GM13976 (cell line): ENCODE results near the gene IDH3G.
A peak's percentile ranks its signal among the peaks of the same experiment; 100 is the strongest.
"Not testable (repeated sequence)": the region's sequence is repeated elsewhere in the genome, so short reads cannot be mapped to it uniquely, and the experiment has no call there.

Source experiments
- DNase-seq: peaks from one replicate; pipeline ENCODE4 v3.0.0; 2012; ENCODE audit warnings: low spot score
- in situ Hi-C: fragments of 300-500 bp; cut with MboI; formaldehyde crosslinking; loops from one replicate; pipeline ENCODE4 v1.12.0; 2022; ENCODE audit warnings: low sequenced_read_pairs, mixed read lengths, inconsistent platforms; ENCODE audit not compliant: unreplicated experiment
- TF ChIP-seq, protein P1 (sequence below): IDR thresholded peaks from 2 replicates; pipeline ENCODE4 v1.5.1; 2012; ENCODE audit warnings: borderline replicate concordance, mild to moderate bottlenecking; ENCODE audit not compliant: insufficient read depth; ENCODE audit errors: extremely low read depth, missing control alignments, control extremely low read depth

Gene IDH3G

DNA sequence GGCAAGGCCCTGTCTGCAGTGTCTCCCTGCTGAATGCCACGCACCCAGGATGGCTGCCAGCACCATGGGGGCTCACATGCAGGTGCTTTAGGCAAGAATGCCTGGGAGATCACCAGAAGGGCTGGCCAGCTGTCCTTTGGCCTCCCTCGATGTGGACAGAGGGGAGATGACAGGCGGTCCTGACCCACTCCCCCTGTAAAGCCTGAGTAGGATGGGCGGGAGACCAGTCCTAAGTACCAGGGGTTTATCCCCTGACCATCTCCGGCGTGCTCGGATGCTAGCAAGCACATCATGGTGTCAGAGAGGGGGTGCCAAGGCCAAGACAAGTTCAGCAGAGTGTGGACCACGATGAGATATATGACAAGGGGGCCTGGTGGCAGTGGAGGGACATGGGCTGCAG, 30.9 kb upstream of the IDH3G start:
- in situ Hi-C loops = no loop called here
- TF ChIP-seq, protein P1, sequence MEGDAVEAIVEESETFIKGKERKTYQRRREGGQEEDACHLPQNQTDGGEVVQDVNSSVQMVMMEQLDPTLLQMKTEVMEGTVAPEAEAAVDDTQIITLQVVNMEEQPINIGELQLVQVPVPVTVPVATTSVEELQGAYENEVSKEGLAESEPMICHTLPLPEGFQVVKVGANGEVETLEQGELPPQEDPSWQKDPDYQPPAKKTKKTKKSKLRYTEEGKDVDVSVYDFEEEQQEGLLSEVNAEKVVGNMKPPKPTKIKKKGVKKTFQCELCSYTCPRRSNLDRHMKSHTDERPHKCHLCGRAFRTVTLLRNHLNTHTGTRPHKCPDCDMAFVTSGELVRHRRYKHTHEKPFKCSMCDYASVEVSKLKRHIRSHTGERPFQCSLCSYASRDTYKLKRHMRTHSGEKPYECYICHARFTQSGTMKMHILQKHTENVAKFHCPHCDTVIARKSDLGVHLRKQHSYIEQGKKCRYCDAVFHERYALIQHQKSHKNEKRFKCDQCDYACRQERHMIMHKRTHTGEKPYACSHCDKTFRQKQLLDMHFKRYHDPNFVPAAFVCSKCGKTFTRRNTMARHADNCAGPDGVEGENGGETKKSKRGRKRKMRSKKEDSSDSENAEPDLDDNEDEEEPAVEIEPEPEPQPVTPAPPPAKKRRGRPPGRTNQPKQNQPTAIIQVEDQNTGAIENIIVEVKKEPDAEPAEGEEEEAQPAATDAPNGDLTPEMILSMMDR = no peak
- DNase-seq = peak; percentile 5

DNA sequence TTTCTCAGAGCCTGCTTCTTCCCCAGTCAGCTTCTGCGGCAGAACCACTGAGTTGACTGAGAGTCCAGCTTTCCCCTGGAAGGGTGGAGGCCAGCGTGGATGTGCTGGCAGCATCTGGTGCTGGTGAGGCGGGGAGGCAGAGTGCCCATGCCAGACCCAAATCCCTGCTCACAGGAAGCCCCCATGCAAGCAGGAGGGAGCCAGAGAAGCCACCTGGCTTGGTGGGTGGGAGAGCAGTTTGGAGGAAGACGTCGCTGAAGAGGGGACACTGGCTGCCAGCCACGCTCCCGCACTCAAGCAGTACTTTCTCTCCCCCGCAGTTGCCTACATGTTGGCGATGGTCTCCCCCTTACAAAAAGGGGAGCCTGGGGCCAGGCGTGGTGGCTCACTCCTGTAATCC, 30.2 kb upstream of the IDH3G start:
- TF ChIP-seq, protein P1 = no peak
- peak; percentile 7 for DNase-seq
- in situ Hi-C loops = no loop called here

DNA sequence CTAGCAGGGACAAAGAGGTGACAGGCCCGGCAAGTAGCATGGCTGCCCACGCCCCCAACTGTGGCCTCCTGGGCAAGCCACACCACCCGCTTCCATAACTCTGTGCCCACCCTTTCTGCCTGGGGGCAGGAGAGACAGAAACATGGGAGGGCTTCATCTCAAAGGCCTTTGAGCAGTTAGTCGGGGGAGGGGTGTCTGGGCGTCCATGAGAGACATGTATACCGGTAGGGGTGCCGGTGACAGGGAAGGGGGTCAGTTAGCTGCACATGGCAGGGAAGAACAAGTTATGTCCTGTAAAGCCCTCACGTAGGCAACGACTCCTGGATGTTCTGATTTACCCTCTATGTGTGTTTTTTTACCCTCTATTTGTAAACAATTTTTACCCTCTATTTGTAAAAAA, 26.9 kb upstream of the IDH3G start:
- DNase-seq = no peak
- TF ChIP-seq, protein P1 = no peak
- in situ Hi-C loops = no loop called here

DNA sequence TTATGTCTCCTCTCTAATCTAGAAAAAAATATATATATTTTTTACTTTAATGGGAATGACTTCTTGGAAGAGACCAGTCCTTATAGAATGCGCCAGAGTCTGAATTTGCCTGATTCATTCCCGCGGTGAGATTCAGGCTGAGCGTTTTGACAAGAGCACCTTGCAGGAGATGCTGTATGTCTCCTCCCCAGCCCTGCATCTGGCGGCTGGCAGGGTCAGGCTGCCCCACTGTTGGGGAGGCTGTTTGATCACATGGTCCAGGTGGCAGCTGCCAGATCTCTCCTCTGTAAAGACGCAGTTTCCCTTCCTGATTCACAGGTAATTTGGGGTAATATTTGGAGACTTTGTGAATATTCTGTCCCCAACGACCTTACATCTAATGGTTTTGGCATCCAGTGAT, 26.4 kb upstream of the IDH3G start:
- DNase-seq = no peak
- TF ChIP-seq, protein P1 = no peak

DNA sequence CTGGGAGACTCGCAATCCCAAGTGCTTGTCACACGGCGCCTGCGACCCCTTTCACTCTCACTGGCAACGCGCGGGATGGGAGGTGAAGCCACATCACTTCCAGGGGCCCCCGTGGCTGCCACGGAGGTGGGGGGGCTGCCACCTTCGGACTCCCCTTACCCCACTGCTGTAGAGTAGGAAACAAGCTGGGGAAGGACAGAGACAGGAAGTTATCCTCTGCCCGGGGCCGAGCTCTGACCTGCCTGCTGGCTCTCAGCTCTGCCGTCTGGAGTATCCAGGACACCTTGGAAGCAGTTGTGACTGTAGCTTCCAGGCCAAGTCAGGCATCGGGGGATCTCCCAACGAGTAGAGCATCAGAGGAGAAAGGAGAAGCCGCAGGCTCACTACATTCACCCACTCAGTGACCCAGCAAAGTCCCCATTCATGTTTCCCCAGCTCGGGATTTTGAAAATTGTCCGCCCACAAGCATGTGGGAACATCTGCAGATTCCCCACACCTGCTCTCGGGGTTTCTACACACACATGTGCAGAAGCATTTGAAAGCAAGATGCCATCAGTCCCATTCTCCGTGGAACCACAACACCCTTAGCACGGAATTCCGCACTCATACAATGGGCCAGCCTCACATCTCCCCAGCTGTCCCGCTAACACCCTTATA, 25.3 kb upstream of the IDH3G start:
- in situ Hi-C loops = no loop called here
- DNase-seq = no peak

More for the DNA sequence above, 26.4 kb upstream of the IDH3G start:
- in situ Hi-C loops = no loop called here

DNA sequence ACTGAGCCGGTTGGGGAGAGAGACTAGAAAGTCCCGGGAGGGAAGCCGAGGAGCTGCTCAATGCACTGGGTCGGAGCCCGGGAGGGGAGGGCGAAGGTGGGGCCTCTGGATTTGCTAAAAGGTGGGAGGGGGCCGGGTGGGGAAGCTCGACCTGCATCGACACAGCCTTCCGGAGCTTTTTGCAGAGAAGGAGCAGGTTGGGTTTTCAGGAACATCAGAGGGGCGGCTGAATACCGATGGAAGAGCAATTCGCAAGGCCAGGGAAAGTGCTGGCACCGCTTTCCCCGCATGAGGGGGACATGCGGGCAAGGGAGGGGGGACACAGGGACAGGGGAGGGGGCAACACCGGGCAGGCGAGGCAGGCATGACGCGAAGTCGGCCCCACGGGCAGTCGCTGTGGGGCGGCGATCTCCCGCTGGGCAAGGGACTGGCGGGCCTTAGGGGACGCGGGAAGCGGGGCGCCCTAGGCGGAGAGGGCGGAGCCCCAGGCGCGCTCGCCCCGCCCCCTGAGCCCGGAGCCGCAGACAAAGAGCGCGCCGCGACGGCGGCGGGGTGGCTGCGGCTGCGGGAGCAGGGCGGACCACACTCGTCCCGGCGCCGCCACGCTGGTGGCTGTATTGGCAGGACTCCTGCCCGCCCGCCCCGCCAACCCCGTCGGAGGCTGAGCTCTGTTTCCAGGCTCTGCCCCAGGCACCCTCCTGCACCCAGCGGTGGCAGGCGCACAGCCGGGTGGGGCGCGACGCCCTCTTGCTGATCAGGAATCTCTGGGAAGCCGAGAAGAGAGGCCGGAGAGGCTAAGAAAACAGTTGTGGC, 24.6 kb upstream of the IDH3G start:
- in situ Hi-C loops = no loop called here
- DNase-seq = peak; percentile 73
- TF ChIP-seq, protein P1 = no peak

More for the DNA sequence above, 25.3 kb upstream of the IDH3G start:
- TF ChIP-seq, protein P1 = no peak

DNA sequence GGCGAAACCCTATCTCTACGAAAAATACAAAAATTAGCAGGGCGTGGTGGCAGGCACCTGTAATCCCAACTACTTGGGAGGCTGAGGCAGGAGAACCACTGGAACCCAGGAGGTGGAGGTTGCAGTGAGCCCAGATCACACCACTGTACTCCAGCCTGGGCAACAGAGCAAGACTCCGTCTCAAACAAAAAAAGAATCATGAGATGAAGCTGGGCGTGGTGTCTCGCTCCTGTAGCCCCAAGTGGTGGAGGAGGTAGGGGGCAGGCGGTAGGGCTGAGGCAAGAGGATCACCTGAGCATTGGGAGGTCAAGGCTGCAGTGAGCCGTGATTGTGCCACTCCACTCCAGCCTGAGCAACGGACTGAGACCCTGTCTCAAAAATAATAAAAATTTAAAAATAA, 23.9 kb upstream of the IDH3G start:
- in situ Hi-C loops, DNase-seq: not testable (repeated sequence)
